ENCODE results near the gene KCNH3. TPM values are rescaled to one million over a fixed set of nuclear protein-coding genes. Genes with fewer than 3 reads are reported as not detected.

Gene KCNH3
- total and polyA plus RNA-seq, 8 donors, result 0.55 to 3.2 (median 1.2) TPM

GRCh38 chr12:49563951-49564685 is 25.3 kb downstream of the KCNH3 start:
- TF ChIP-seq, protein P1, sequence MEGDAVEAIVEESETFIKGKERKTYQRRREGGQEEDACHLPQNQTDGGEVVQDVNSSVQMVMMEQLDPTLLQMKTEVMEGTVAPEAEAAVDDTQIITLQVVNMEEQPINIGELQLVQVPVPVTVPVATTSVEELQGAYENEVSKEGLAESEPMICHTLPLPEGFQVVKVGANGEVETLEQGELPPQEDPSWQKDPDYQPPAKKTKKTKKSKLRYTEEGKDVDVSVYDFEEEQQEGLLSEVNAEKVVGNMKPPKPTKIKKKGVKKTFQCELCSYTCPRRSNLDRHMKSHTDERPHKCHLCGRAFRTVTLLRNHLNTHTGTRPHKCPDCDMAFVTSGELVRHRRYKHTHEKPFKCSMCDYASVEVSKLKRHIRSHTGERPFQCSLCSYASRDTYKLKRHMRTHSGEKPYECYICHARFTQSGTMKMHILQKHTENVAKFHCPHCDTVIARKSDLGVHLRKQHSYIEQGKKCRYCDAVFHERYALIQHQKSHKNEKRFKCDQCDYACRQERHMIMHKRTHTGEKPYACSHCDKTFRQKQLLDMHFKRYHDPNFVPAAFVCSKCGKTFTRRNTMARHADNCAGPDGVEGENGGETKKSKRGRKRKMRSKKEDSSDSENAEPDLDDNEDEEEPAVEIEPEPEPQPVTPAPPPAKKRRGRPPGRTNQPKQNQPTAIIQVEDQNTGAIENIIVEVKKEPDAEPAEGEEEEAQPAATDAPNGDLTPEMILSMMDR (IDR thresholded peaks at IDR 0.05), result no peak
- FAIRE-seq (no peak), ATAC-seq (no peak), DNase-seq (peak in 1 of 6 donors; percentile 41)
- H3K4me1 ChIP-seq, result peaks cover 0 to 11% (median 9%) of the 10 kb centered on the region in 3 donors
- H3K27ac ChIP-seq, result no peak overlapping the region
- intact Hi-C loops (cut with DNase I), result no loop called here
- no peak overlapping the region for H3K4me3 ChIP-seq
- H3K9me3 ChIP-seq, result no peaks in the 10 kb centered on the region
- WGBS, 2 donors, result 90 to 96% methylated on average over 14 of the region's 14 CpGs
- H3K36me3 ChIP-seq, result peaks cover 7 to 46% (median 15%) of the 10 kb centered on the region in 3 donors
- H3K27me3 ChIP-seq, result no peaks in the 10 kb centered on the region

DNA sequence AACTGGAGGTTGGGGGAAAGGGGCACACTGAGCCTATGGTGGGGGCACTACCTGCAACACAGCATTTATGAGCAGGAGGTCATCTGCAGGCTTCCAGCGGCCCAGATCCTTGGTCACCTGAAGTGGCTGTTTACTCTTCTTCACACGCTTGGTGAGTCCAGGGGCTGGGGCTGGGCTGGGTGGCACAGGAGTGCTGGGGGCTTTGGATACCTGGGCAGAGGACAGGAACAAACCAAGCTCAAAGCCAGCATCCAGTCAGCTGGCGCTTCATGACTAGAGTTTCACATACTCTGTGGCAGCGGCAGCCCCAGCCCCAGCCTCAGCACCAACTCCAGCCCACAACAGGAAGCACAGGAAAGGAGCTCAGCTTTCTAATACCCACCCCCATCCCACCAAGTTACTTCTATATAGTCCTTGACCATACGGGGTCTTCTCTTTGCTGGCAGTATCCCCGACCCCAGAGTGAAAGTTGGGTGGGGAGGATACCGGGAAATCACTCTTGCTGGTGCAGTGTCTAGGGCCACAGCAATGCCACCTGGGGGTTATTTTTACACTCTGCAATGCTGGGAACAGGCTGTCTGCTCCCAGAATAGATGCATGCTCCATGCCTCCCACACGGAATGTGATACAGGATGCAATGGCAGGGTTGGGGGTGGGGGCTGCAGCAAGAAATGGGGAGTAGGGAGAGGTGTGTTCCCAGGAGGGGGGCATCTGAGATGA is 26.0 kb downstream of the KCNH3 start:
- WGBS, 2 donors, result 83% methylated on average over 8 of the region's 8 CpGs
- intact Hi-C loops (cut with DNase I), result no loop called here
- TF ChIP-seq, protein P1 (IDR thresholded peaks at IDR 0.05), result no peak
- no peak for FAIRE-seq
- Histone ChIP-seq H3K4me3 (no peak overlapping the region), H3K27ac (no peak overlapping the region), H3K27me3 (no peaks in the 10 kb centered on the region), H3K9me3 (no peaks in the 10 kb centered on the region), H3K4me1 (peaks cover 0 to 19% (median 9%) of the 10 kb centered on the region in 3 donors), H3K36me3 (peaks cover 0 to 39% (median 8%) of the 10 kb centered on the region in 3 donors)
- peak in 1 of 6 donors; percentile 20 for DNase-seq
- ATAC-seq, result no peak

GRCh38 chr12:49565406-49566265 is 26.8 kb downstream of the KCNH3 start:
- FAIRE-seq, result no peak
- TF ChIP-seq, protein P1 (IDR thresholded peaks at IDR 0.05), result no peak
- peaks cover 0 to 19% (median 9%) of the 10 kb centered on the region in 3 donors for H3K4me1 ChIP-seq
- H3K27ac ChIP-seq, result no peak overlapping the region
- H3K4me3 ChIP-seq, result no peak overlapping the region
- H3K27me3 ChIP-seq, result no peaks in the 10 kb centered on the region
- DNase-seq, result peak in 1 of 6 donors; percentile 13
- H3K36me3 ChIP-seq, result peaks cover 0 to 33% (median 7%) of the 10 kb centered on the region in 3 donors
- no peaks in the 10 kb centered on the region for H3K9me3 ChIP-seq
- no peak for ATAC-seq
- WGBS, 2 donors, result 88 to 96% methylated on average over 12 of the region's 12 CpGs
- intact Hi-C loops (cut with DNase I), result no loop called here

- no peak for FAIRE-seq
- peak in 1 of 6 donors; percentile 37 for DNase-seq
- H3K36me3 ChIP-seq, result peaks cover 0 to 33% (median 7%) of the 10 kb centered on the region in 3 donors
Measured at GRCh38 chr12:49566361-49566760, 27.5 kb downstream of the KCNH3 start.

More at GRCh38 chr12:49566361-49566760, 27.5 kb downstream of the KCNH3 start:
- Histone ChIP-seq H3K4me3 (no peak overlapping the region), H3K4me1 (peaks cover 0 to 19% (median 9%) of the 10 kb centered on the region in 3 donors), H3K27me3 (no peaks in the 10 kb centered on the region), H3K9me3 (no peaks in the 10 kb centered on the region), H3K27ac (no peak overlapping the region)
- no peak for ATAC-seq
- TF ChIP-seq, protein P1 (IDR thresholded peaks at IDR 0.05), result no peak
- WGBS, 2 donors, result 84 to 89% methylated on average over 13 of the region's 13 CpGs
- intact Hi-C loops (cut with DNase I), result no loop called here
